ENCODE data around the gene ZNF574. TPM values are rescaled to one million over a fixed set of nuclear protein-coding genes. Genes with fewer than 3 reads are reported as not detected.

Gene ZNF574
- total RNA-seq, 1 experiment from 2014 or later = 22.4 TPM

- Mint-ChIP-seq H3K4me3 (ENCODE audit: unreplicated experiment) (no peak overlapping the region), H3K4me1 (ENCODE audit: low read depth, unreplicated experiment) (no peaks in the 10 kb centered on the region), H3K36me3 (ENCODE audit: insufficient read depth, unreplicated experiment) (peaks cover 11% of the 10 kb centered on the region), H3K27ac (ENCODE audit: unreplicated experiment) (no peak overlapping the region), H3K27me3 (ENCODE audit: insufficient read depth, unreplicated experiment) (no peaks in the 10 kb centered on the region), H3K9me3 (ENCODE audit: unreplicated experiment) (no peaks in the 10 kb centered on the region)
- ChIA-PET POLR2A (interaction anchor here (0.7 kb wide), 1 partner anchor 134 kb away, joined by 3 read pairs; no protein-coding TSS in a partner anchor), CTCF (no interaction called here)
- no TSS peak for BruUV-seq (replicated peaks)
- Histone ChIP-seq H3K4me3 (ENCODE audit: low read depth, low read length) (no peak overlapping the region), H3K4me1 (peaks cover 3% of the 10 kb centered on the region; the same call in 1 of the 2 replicates), H3K27me3 (replicated peaks; ENCODE audit: control insufficient read depth, insufficient read depth, low read length) (no peaks in the 10 kb centered on the region; the same call in 1 of the 2 replicates), H3K36me3 (ENCODE audit: control insufficient read depth, insufficient read depth, low read length) (no peaks in the 10 kb centered on the region), H3K9me3 (no peaks in the 10 kb centered on the region)
- TF ChIP-seq, protein P1, sequence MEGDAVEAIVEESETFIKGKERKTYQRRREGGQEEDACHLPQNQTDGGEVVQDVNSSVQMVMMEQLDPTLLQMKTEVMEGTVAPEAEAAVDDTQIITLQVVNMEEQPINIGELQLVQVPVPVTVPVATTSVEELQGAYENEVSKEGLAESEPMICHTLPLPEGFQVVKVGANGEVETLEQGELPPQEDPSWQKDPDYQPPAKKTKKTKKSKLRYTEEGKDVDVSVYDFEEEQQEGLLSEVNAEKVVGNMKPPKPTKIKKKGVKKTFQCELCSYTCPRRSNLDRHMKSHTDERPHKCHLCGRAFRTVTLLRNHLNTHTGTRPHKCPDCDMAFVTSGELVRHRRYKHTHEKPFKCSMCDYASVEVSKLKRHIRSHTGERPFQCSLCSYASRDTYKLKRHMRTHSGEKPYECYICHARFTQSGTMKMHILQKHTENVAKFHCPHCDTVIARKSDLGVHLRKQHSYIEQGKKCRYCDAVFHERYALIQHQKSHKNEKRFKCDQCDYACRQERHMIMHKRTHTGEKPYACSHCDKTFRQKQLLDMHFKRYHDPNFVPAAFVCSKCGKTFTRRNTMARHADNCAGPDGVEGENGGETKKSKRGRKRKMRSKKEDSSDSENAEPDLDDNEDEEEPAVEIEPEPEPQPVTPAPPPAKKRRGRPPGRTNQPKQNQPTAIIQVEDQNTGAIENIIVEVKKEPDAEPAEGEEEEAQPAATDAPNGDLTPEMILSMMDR (IDR thresholded peaks at IDR 0.05; ENCODE audit: insufficient read depth in 1 of 2, low read depth in 1 of 2, low read length in 1 of 2, severe bottlenecking in 1 of 2, unreplicated experiment in 1 of 2) = no peak
- intact Hi-C loops (cut with micrococcal nuclease; ENCODE audit: unreplicated experiment) = no loop called here
- no peak for DNase-seq
These were observed 4.7 kb upstream of the ZNF574 start for GRCh38 chr19:42071247-42071646.

- H3K4me3 ChIP-seq (ENCODE audit: low read depth, low read length) = peak overlapping the region; percentile 62
- POLR2A ChIA-PET = no interaction called here
- CTCF ChIA-PET = no interaction called here
- no peaks in the 10 kb centered on the region for H3K9me3 ChIP-seq
- Mint-ChIP-seq H3K4me3 (ENCODE audit: unreplicated experiment) (peak overlapping the region; percentile 92), H3K4me1 (ENCODE audit: low read depth, unreplicated experiment) (peaks cover 19% of the 10 kb centered on the region), H3K27me3 (ENCODE audit: insufficient read depth, unreplicated experiment) (no peaks in the 10 kb centered on the region), H3K9me3 (ENCODE audit: unreplicated experiment) (no peaks in the 10 kb centered on the region), H3K36me3 (ENCODE audit: insufficient read depth, unreplicated experiment) (peaks cover 27% of the 10 kb centered on the region), H3K27ac (ENCODE audit: unreplicated experiment) (peak overlapping the region; percentile 99)
- H3K27me3 ChIP-seq (replicated peaks; ENCODE audit: control insufficient read depth, insufficient read depth, low read length) = no peaks in the 10 kb centered on the region
- TF ChIP-seq, protein P1 (IDR thresholded peaks at IDR 0.05; ENCODE audit: insufficient read depth in 1 of 2, low read depth in 1 of 2, low read length in 1 of 2, severe bottlenecking in 1 of 2, unreplicated experiment in 1 of 2) = peak in 1 of 2 experiments; percentile 7
- intact Hi-C loops (cut with micrococcal nuclease; ENCODE audit: unreplicated experiment) = loop anchor here (5.0 kb wide), 1 partner anchor 192 kb away; the partner anchor contains the start of gene ARHGEF1
- peak; percentile 53 to 61 for DNase-seq
- peaks cover 11% of the 10 kb centered on the region; the same call in 1 of the 2 replicates for H3K4me1 ChIP-seq
- H3K36me3 ChIP-seq (ENCODE audit: control insufficient read depth, insufficient read depth, low read length) = peaks cover 2% of the 10 kb centered on the region
- no TSS peak for BruUV-seq (replicated peaks)
These were observed 1.2 kb upstream of the ZNF574 start for GRCh38 chr19:42074513-42075363.

DNA sequence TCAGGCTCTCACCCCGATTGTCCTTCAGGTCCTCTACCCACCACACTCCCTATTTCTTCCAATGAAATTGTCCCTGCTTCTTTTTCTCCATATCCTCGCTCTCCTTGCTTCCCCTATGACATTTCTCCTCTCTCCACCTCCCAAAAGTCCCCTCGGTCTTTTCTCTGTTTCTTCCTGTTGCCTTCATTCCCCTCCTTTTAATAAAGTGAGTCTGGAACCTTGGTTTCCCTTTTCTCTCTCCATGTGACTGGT lies 676 bp upstream of the ZNF574 start:
- POLR2A ChIA-PET = no interaction called here
- intact Hi-C loops (cut with micrococcal nuclease; ENCODE audit: unreplicated experiment) = loop anchor here (5.0 kb wide), 1 partner anchor 193 kb away; the partner anchor contains the start of gene ARHGEF1
- DNase-seq = no peak
- TF ChIP-seq, protein P1 (IDR thresholded peaks at IDR 0.05; ENCODE audit: insufficient read depth in 1 of 2, low read depth in 1 of 2, low read length in 1 of 2, severe bottlenecking in 1 of 2, unreplicated experiment in 1 of 2) = no peak
- peak overlapping the region; percentile 92 for H3K4me3 Mint-ChIP-seq (ENCODE audit: unreplicated experiment)
- H3K36me3 Mint-ChIP-seq (ENCODE audit: insufficient read depth, unreplicated experiment) = peaks cover 33% of the 10 kb centered on the region
- BruUV-seq (replicated peaks) = TSS peak; percentile 89
- H3K9me3 Mint-ChIP-seq (ENCODE audit: unreplicated experiment) = no peaks in the 10 kb centered on the region
- Histone ChIP-seq H3K36me3 (ENCODE audit: control insufficient read depth, insufficient read depth, low read length) (peaks cover 3% of the 10 kb centered on the region), H3K4me1 (peaks cover 11% of the 10 kb centered on the region; the same call in 1 of the 2 replicates), H3K4me3 (ENCODE audit: low read depth, low read length) (peak overlapping the region; percentile 62), H3K9me3 (no peaks in the 10 kb centered on the region), H3K27me3 (replicated peaks; ENCODE audit: control insufficient read depth, insufficient read depth, low read length) (no peaks in the 10 kb centered on the region)
- no peaks in the 10 kb centered on the region for H3K27me3 Mint-ChIP-seq (ENCODE audit: insufficient read depth, unreplicated experiment)
- peak overlapping the region; percentile 99 for H3K27ac Mint-ChIP-seq (ENCODE audit: unreplicated experiment)
- peaks cover 19% of the 10 kb centered on the region for H3K4me1 Mint-ChIP-seq (ENCODE audit: low read depth, unreplicated experiment)
- CTCF ChIA-PET = no interaction called here

All from Caco-2 (cell line).